ENCODE data around the gene ADGB. TPM values are rescaled to one million over a fixed set of nuclear protein-coding genes. Genes with fewer than 3 reads are reported as not detected.
A peak's percentile ranks its signal among the peaks of the same experiment; 100 is the strongest.

ADGB gene
- polyA plus RNA-seq, 1 donor: 0.06 TPM

DNA sequence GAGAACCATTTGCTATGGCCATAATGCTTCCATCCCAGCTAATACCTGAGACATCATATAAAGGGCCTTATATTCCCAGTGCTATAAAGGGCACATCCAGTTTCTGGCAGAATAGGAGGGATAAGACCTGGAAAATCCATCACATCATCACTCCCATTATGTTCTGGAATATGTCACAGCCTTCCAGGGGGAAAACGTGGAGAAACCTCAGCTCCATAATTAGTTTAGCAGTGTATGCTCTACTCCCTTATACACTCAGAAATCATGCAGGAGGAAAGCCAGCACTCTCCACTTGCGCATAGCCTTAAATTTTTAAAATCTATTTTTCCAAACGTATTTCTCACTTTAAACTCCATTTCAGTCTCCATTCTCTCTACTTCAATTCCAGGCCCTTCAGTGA lies 140.9 kb downstream of the ADGB start:
- no peak for DNase-seq
- WGBS (ENCODE audit: insufficient coverage, low lambda C conversion rate): 81% methylated on average over 2 of the region's 3 CpGs
- no peak overlapping the region for H3K4me3 ChIP-seq (ENCODE audit: low read length)
- no peaks in the 10 kb centered on the region for H3K27me3 ChIP-seq (ENCODE audit: control insufficient read depth, insufficient read depth, low read length)
- no peaks in the 10 kb centered on the region for H3K9me3 ChIP-seq (ENCODE audit: control insufficient read depth, low read depth, low read length)
- H3K36me3 ChIP-seq (ENCODE audit: control insufficient read depth, insufficient read depth, low read length): no peaks in the 10 kb centered on the region
- no peak overlapping the region for H3K27ac ChIP-seq (ENCODE audit: low read length)
- no peaks in the 10 kb centered on the region for H3K4me1 ChIP-seq (ENCODE audit: control insufficient read depth, insufficient read depth, low read length)

DNA sequence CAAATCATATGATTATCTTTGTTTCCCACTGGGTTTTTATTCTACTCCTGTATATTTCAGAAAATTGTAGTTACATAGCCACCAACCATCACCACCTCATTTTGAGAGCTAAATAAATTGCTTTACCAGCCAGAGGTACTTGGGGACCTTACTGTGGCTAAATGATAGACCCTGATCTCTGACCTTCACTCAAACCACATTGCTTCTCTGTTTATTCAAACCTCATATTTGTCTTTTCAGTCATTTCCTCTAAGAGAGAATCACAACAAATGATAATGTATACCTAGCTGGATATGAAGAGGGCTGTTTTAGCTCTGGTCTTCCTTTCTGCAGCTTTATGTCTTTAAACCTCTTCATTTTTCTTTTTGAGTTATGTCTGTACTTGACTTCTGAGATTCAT lies 142.8 kb downstream of the ADGB start:
- DNase-seq: no peak
- no peaks in the 10 kb centered on the region for H3K36me3 ChIP-seq (ENCODE audit: control insufficient read depth, insufficient read depth, low read length)
- no peaks in the 10 kb centered on the region for H3K27me3 ChIP-seq (ENCODE audit: control insufficient read depth, insufficient read depth, low read length)
- H3K9me3 ChIP-seq (ENCODE audit: control insufficient read depth, low read depth, low read length): no peaks in the 10 kb centered on the region
- no peaks in the 10 kb centered on the region for H3K4me1 ChIP-seq (ENCODE audit: control insufficient read depth, insufficient read depth, low read length)
- H3K27ac ChIP-seq (ENCODE audit: low read length): no peak overlapping the region
- H3K4me3 ChIP-seq (ENCODE audit: low read length): no peak overlapping the region

DNA sequence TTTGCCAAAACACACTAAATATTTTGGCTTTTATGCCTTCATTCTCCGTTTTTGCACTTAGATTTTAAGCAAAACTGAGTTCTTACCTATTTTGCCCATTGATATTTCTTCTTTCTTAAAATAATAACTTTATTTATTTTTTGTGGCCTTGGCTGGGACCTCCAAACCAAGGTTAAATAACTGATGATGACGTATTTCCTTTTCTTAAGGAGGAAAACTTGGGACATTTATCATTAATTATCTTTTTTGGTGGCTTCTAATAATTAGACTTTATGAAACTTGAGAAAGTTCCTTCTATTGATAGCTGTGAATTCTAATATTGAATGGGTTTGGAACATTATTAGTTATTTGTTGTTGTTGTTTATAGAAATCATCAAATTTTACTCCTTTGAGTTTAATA lies 154.5 kb downstream of the ADGB start:
- H3K4me1 ChIP-seq (ENCODE audit: control insufficient read depth, insufficient read depth, low read length): no peaks in the 10 kb centered on the region
- 76% methylated on average over 2 of the region's 2 CpGs for WGBS (ENCODE audit: insufficient coverage, low lambda C conversion rate)
- no peaks in the 10 kb centered on the region for H3K27me3 ChIP-seq (ENCODE audit: control insufficient read depth, insufficient read depth, low read length)
- no peaks in the 10 kb centered on the region for H3K36me3 ChIP-seq (ENCODE audit: control insufficient read depth, insufficient read depth, low read length)
- no peak overlapping the region for H3K27ac ChIP-seq (ENCODE audit: low read length)
- no peak for DNase-seq
- H3K4me3 ChIP-seq (ENCODE audit: low read length): no peak overlapping the region
- H3K9me3 ChIP-seq (ENCODE audit: control insufficient read depth, low read depth, low read length): no peaks in the 10 kb centered on the region

DNA sequence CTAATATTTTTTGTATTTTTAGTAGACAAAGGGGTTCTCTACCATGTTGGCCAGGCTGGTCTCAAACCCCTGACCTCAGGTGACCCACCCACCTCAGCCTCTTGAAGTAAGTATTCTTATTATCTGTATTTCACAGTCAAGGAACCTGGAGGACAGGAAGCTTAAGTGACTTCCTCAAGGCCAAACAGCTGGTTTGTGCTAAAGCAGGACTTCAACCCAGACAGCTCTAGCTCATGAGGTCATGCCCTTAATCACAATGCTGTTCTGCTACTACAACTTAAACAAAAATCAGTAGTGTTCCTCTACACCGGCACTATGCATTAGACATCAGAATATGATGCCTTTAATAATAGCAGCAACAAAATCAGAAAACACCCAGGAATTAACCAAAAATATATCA lies 168.9 kb downstream of the ADGB start:
- no CpG with 5 or more reads among the region's 1 CpG for WGBS (ENCODE audit: insufficient coverage, low lambda C conversion rate)
- Histone ChIP-seq H3K27me3 (ENCODE audit: control insufficient read depth, insufficient read depth, low read length) (no peaks in the 10 kb centered on the region), H3K4me1 (ENCODE audit: control insufficient read depth, insufficient read depth, low read length) (no peaks in the 10 kb centered on the region), H3K9me3 (ENCODE audit: control insufficient read depth, low read depth, low read length) (no peaks in the 10 kb centered on the region), H3K27ac (ENCODE audit: low read length) (no peak overlapping the region), H3K36me3 (ENCODE audit: control insufficient read depth, insufficient read depth, low read length) (no peaks in the 10 kb centered on the region), H3K4me3 (ENCODE audit: low read length) (no peak overlapping the region)
- DNase-seq: no peak

DNA sequence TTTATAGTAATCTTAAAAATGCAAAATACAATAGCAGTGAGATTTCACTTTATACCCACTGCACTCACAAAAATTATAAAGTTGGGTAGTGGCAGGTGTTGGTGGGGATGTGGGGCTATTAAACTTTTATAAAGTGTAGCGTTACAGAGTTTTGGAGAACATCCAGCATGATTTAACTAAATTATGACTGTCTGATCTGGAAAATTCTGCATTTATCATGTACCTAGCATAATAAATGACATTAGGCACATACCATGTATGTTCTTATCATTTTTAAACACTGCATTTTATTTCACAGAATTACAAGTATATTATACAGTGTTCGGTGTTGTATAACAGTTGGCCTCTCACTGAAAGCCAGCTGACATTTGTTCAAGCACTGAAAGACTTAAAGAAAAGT lies 169.9 kb downstream of the ADGB start:
- H3K9me3 ChIP-seq (ENCODE audit: control insufficient read depth, low read depth, low read length): no peaks in the 10 kb centered on the region
- H3K36me3 ChIP-seq (ENCODE audit: control insufficient read depth, insufficient read depth, low read length): no peaks in the 10 kb centered on the region
- H3K4me1 ChIP-seq (ENCODE audit: control insufficient read depth, insufficient read depth, low read length): no peaks in the 10 kb centered on the region
- no peak overlapping the region for H3K4me3 ChIP-seq (ENCODE audit: low read length)
- H3K27me3 ChIP-seq (ENCODE audit: control insufficient read depth, insufficient read depth, low read length): no peaks in the 10 kb centered on the region
- no peak for DNase-seq
- 100% methylated on average over 1 of the region's 2 CpGs for WGBS (ENCODE audit: insufficient coverage, low lambda C conversion rate)
- no peak overlapping the region for H3K27ac ChIP-seq (ENCODE audit: low read length)

DNA sequence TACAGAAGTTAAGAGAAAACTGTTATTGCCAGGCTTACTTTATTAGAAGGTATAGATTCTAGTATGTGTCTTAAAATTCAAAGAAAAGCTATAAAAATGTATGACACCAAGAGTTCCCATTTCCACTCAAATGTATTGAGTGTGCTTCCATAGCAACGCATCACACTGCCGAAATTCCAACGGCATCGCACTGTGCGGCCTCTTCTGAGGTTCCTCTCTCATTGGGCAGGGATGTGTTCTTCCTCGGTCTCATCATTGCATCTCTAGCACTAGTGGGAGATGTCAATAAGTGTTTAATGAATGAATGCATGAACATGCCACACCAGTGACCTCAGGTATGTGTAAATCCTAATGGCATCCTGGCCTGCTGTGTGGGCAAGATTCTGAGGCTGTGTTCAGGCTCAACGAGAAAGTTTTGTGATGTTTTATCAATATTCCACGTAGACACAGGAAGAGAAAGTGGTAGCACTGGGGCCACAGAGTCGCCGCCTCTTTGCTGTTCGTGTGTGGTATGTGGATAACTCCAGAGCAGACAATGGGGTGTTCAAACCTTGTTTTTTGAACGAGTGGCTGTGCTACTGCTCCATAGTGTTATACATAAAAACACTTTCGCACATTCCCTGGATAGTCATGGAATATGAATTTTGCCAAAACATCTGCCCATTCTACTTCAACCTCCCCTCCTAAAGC lies 171.6 kb downstream of the ADGB start:
- Histone ChIP-seq H3K9me3 (ENCODE audit: control insufficient read depth, low read depth, low read length) (no peaks in the 10 kb centered on the region), H3K36me3 (ENCODE audit: control insufficient read depth, insufficient read depth, low read length) (no peaks in the 10 kb centered on the region), H3K27me3 (ENCODE audit: control insufficient read depth, insufficient read depth, low read length) (no peaks in the 10 kb centered on the region), H3K4me1 (ENCODE audit: control insufficient read depth, insufficient read depth, low read length) (no peaks in the 10 kb centered on the region), H3K27ac (ENCODE audit: low read length) (no peak overlapping the region), H3K4me3 (ENCODE audit: low read length) (no peak overlapping the region)
- no peak for DNase-seq
- WGBS (ENCODE audit: insufficient coverage, low lambda C conversion rate): no CpG with 5 or more reads among the region's 13 CpGs

DNA sequence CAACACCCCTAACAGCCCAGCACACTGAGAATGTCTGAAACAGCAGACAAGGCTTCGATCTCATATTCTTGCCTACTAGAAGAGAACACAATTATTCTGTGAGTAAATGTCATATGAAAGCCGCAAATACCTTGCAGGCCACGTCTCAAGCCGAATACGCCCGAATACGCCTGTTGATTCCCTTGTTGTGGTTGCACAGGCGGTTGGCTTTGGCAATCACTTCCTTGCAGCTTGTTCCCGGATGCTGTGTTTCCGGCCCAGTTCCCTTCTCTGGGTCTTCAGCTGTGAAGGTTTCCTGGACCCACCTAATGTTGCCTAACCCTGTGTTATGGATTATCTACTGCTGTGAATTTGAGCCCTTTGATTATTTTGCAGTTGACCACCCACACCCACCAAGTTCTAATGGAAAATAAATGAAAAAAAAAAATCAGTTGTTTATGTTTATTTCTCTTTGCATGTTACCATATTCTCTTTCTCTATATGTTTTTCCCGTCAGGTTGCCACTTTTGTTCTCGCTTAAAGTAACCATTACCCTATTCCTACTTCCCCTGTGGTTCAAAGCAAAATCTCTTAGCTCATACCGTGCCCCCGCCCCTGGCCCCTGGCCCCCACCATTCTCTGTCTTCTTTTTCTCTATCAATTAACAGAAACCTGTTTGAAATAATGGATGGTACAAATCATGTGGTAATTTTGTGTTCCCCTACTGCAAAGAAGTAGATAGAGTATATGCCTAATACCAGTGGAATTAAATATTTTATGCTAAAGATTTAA lies 172.4 kb downstream of the ADGB start:
- Histone ChIP-seq H3K9me3 (ENCODE audit: control insufficient read depth, low read depth, low read length) (no peaks in the 10 kb centered on the region), H3K36me3 (ENCODE audit: control insufficient read depth, insufficient read depth, low read length) (no peaks in the 10 kb centered on the region), H3K27ac (ENCODE audit: low read length) (no peak overlapping the region), H3K4me3 (ENCODE audit: low read length) (no peak overlapping the region), H3K27me3 (ENCODE audit: control insufficient read depth, insufficient read depth, low read length) (no peaks in the 10 kb centered on the region), H3K4me1 (ENCODE audit: control insufficient read depth, insufficient read depth, low read length) (no peaks in the 10 kb centered on the region)
- WGBS (ENCODE audit: insufficient coverage, low lambda C conversion rate): 100% methylated on average over 1 of the region's 14 CpGs
- DNase-seq: no peak

DNA sequence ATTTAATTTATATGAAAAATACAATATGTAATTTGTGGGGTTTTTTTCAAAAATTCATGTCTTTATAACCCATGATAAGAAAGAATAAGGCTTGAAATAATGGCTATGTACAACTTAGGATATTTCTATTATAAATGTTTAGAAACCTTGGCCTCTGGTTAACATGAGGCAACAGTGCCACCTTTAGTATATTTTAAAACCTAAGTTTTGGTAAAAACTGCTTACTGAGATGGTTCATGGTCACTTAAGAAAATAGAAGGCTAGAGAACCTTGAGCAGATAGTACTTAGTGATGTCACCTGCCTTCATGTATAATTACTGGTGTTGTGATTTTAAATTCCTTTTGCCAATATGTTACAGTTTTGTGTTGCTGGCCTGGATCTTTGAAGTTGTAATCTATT lies 176.4 kb downstream of the ADGB start:
- H3K4me3 ChIP-seq (ENCODE audit: low read length): no peak overlapping the region

DNA sequence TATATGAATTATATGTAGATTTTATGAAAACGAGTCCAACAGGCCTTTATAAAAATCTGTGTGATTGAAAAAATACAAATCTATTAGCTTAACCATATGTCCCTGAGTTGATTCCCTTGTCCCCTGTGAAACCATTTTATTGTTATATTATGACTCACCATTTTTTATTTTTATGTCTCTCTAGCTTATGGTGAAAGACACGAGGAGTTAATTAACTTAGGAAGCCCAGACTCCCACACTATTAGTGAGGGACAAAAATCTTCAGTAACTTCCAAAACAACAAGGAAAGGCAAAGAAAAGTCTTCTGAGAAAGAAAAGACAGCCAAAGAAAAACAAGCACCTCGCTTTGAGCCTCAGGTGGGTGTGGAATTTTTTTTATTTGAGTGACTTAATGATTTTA lies 183.1 kb downstream of the ADGB start:
- no peaks in the 10 kb centered on the region for H3K27me3 ChIP-seq (ENCODE audit: control insufficient read depth, insufficient read depth, low read length)
- H3K9me3 ChIP-seq (ENCODE audit: control insufficient read depth, low read depth, low read length): no peaks in the 10 kb centered on the region
- no CpG with 5 or more reads among the region's 3 CpGs for WGBS (ENCODE audit: insufficient coverage, low lambda C conversion rate)
- no peak for DNase-seq
- H3K27ac ChIP-seq (ENCODE audit: low read length): no peak overlapping the region
- H3K36me3 ChIP-seq (ENCODE audit: control insufficient read depth, insufficient read depth, low read length): no peaks in the 10 kb centered on the region
- no peak overlapping the region for H3K4me3 ChIP-seq (ENCODE audit: low read length)
- H3K4me1 ChIP-seq (ENCODE audit: control insufficient read depth, insufficient read depth, low read length): no peaks in the 10 kb centered on the region

More for the DNA sequence above, 176.4 kb downstream of the ADGB start:
- Histone ChIP-seq H3K36me3 (ENCODE audit: control insufficient read depth, insufficient read depth, low read length) (no peaks in the 10 kb centered on the region), H3K27me3 (ENCODE audit: control insufficient read depth, insufficient read depth, low read length) (no peaks in the 10 kb centered on the region), H3K27ac (ENCODE audit: low read length) (no peak overlapping the region), H3K4me1 (ENCODE audit: control insufficient read depth, insufficient read depth, low read length) (no peaks in the 10 kb centered on the region), H3K9me3 (ENCODE audit: control insufficient read depth, low read depth, low read length) (no peaks in the 10 kb centered on the region)
- DNase-seq: no peak

DNA sequence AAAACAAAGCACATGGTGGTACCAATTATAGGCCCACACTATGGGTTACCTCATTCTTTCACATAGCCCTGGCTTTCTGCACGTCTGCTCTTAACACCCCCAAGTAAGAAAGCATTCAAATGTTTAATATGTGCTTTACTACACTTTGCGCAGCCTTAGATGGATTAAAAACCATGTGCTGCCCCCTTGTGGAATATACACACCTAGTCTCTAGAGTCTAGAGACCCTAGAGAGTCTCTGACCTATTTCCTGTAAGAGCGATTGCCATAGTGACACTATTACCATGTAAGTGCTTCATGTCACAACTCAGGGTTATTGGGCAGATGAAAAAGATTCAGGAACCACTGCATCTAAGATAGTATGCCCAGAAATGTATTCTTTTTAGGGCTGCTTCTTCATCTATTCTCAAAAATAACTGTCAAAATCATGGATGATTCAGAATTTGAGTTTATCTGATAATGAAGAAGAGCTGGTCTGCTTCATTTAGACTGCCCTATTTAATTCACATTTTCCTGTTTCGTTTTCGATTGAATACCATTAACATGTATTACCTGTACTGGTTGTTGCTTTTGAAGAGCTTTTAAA lies 186.3 kb downstream of the ADGB start:
- no peaks in the 10 kb centered on the region for H3K9me3 ChIP-seq (ENCODE audit: control insufficient read depth, low read depth, low read length)
- no CpG with 5 or more reads among the region's 5 CpGs for WGBS (ENCODE audit: insufficient coverage, low lambda C conversion rate)

More for the DNA sequence above, 186.3 kb downstream of the ADGB start:
- Histone ChIP-seq H3K27me3 (ENCODE audit: control insufficient read depth, insufficient read depth, low read length) (no peaks in the 10 kb centered on the region), H3K36me3 (ENCODE audit: control insufficient read depth, insufficient read depth, low read length) (no peaks in the 10 kb centered on the region), H3K4me3 (ENCODE audit: low read length) (no peak overlapping the region), H3K27ac (ENCODE audit: low read length) (no peak overlapping the region), H3K4me1 (ENCODE audit: control insufficient read depth, insufficient read depth, low read length) (no peaks in the 10 kb centered on the region)
- DNase-seq: peak in 1 of 2 donors; percentile 3
